ENCODE data around the gene SDC3.

DNA sequence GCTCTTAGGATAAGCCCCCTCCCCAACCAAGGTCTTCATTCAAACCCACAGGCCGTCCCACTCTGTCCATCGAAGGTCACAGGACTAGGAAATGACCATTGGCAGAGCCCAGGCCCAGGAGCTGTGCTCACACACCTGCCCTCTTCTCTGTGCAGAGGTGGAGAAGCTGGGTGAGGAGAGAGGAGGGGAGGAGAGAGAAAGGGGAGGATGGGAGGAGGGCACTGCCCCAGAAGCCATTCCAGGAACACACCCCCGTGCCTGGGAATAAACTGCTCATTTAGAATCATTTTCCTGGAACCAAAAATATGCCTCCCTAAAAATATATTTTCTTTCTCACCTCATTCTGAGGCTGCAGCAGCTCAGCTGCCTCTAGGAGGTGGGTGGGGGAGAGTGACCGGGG is 6.4 kb upstream of the SDC3 start:
- no peak for TF ChIP-seq POLR2A (IDR thresholded peaks at IDR 0.05; ENCODE audit: low read length)
- TF ChIP-seq GATA1 (IDR thresholded peaks at IDR 0.05; ENCODE audit: low read depth, low read length) = no peak

Measured in erythroblast (primary cell).